HG02884 (cell line): ENCODE results near the gene FERMT2.

Source experiments
- ATAC-seq: cut with Tn5 transposase; IDR thresholded peaks from one replicate; pipeline ENCODE4 v1.9.1; 2021; ENCODE audit warnings: mild to moderate bottlenecking, moderate library complexity; ENCODE audit not compliant: unreplicated experiment

FERMT2 gene

DNA sequence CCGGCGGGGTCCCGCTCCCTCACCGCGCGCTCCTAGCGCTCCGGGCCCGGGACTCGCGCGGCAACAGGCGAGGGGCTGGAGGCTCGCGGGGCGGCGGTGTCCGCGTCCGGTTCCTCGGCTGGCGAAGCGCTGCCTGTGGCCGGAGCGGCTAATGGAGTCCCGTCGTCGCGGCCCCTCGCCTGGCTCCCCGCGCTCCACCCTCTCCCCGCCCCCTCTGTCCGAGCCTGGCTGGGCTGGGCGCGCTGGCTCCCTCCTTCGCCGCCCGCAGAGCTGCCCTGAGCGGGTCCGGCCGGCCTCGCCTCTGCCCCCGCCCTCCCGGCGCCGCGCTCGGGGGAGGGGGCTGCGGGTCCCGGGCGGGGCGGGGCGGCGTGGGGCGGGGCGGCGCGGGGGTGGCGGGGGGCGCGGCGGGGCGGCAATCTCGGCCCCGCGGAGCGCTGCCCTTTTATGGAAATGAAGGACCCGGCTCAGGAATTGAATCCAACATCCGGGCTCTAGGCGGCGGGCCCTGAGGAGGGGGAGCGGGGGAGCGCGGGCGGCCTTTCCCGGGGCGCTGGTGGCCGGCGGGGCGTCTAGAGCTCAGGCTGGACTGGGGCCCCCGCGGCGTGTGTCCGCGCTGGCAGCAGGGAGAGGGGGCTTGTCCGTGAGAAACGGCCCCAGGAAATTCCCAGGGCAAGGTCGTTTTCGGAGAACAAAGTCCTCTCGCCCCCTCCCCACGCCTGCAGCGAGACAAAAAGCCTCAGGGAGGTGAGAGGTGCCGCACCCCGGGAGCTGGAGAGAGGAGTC, at the start of gene FERMT2:
Gene FERMT2, minus strand, starts transcription at position 153 of the 783 bp plus-strand sequence. CDS start 482 bp downstream, outside the sequence.
- ATAC-seq = peak; percentile 34

GRCh38 chr14:52998376-52999015, 47.6 kb upstream of the FERMT2 start:
- ATAC-seq = no peak

DNA sequence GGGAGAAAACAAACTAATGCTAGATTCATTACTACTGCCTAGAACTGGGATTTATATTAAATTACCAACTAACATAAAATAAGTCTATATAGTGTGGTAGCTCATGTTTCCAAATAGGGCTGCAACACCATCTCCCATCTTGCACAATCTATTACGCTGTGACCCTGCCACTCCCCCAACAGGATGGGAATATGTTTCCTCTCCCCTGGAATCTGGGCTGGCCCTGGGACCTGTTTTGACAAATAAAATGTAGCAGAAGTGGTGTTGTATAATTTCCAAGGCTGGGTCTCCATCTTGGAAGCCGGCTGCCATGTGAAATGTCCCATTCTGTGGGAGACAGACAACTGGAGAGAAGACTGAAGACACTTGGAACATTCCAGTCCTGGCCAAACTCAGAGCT, 45.6 kb upstream of the FERMT2 start:
- no peak for ATAC-seq

DNA sequence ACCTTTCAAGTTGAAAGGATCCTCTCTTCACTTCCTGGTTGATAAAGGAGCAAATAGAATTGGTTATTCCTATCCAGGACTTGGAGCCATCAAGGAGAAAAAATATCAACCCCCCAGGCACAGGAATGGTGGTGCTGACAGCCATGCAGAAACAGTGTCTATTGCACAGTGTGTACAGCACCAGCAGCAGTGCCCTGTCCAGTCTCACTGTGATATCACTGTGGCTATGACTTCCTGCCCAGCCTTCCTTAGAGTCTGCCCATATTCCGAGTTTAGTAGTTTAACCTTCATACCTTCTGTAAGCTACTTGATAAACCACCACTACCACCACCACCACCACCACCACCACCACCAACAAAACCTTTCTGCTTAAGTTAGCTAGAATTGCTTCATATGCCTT, 45.1 kb upstream of the FERMT2 start:
- no peak for ATAC-seq

- ATAC-seq = no peak
Observed at GRCh38 chr14:52992236-52992870, 41.5 kb upstream of the FERMT2 start.

DNA sequence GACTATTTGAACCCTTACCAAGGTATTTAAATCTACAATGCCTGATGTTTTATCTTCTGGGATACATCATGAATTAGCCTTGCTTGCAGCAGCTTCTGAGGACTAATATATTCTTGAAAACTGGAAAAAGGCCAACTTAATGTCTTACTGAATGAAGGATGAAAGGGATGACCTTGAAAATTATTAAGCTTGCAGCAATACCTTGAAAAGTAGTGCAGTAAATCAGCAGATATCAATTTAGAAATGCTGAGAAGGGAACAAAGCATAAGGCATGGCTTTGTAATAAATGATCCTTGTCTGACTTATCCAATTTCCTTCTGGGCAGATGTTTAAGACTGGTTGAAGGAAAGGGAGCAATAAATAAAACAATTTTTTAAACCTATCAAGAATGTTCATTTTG, 37.3 kb upstream of the FERMT2 start:
- no peak for ATAC-seq

DNA sequence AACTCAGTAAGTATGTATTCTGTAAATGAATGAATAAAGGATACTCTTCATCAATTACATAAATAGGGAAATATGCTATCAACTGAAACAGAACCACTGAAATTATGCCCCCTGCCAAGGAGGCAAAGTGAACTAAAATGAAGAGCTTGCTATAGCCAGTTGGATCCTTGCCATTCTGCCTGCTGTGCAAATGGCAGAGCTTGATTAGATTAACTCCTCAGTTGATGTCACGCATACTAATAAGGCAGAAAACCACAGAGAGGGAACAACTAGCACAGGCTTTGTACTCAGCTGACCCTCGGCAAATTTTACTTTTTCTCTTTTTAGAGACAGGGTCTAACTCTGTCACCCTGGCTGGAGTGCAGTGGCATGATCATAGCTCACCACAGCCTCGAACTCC, 36.7 kb upstream of the FERMT2 start:
- no peak for ATAC-seq

DNA sequence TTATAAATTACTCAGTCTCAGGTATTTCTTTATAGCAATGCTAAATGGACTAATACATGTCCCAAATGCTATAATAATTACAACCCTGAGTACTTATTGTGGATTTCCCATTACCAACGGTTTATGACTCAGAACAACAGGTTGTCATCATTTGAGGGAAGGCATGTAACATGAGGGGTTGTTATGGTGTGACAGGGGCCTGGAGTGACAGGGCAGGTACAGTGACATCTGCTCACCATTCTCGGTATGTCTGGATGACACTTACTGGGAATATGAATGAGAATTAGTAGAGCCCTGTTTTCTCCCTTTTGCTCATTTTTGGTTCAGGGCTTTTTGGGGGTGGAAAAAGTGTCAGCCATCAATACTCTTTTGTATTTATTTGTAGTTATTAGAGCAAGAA, 36.2 kb upstream of the FERMT2 start:
- no peak for ATAC-seq

GRCh38 chr14:52977798-52978197, 26.9 kb upstream of the FERMT2 start:
- no peak for ATAC-seq

- ATAC-seq = no peak
Observed at GRCh38 chr14:52974406-52974805, 23.6 kb upstream of the FERMT2 start.

DNA sequence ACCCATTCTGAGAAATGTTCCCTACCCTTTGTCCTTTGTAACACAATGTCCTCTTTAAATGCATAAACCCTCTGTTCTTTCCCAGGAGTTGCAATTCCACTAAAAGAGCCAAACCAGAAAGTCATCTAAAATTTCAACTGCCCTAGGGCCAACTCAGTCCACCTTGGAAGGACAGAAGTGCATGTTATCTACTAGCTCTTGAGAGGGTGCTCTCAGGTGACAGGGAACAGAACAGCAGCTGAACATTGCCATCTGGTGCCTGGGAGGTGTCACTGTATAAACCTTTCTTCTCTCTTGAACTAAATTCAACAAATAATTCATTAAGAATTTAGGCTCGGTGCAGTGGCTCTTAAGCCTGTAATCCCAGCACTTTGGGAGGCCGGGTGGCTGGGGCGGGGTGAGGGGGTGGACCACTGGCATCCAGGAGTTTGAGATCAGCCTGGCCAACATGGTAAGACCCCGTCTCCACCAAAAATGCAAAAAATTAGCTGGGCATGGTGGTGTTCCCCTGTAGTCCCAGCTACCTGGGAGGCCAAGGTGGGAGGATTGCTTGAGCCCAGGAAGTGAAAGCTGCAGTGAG, 10.3 kb upstream of the FERMT2 start:
- peak; percentile 69 for ATAC-seq

- ATAC-seq = no peak
Observed at GRCh38 chr14:52960627-52961026, 9.8 kb upstream of the FERMT2 start.

DNA sequence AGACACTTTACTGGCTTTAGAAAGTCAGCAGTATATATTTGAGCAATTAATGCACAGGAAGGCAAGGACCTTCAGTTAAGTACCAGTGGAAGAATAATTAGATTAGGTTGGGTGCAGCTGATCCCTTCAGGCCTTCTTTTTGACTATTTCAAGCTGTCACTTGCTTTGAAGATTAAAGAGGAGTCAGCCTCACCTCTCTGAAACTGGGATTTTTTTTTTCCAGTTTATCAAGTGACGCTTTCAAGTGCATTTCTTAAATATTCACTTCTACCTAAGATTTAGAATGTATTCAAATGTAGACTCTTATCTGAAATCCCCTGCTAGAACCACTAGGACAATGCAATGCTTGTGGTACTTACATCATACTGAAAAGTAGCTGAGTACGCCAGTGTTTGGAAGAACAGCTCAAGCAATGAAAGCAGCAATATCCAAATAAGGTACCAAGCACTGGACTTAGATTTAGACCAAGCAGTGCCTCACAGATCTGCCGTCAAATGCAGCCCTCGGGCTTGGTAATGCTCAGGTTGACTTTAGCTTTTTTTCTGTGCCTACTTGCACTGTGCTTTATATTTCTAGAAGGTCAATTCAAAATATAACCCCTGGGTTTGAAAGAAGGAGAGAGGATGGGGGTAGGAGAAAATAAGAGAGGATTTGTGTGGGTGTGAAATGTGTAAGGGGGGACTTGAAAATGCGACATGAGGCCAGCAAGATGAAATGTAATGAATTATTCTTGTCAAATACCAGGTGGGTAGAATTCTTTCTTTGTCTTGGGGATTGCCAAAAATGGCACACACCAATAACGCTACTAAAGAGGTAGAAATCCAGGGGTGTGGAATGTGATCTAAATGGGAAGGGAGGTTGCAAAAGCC, 3.7 kb upstream of the FERMT2 start:
- no peak for ATAC-seq

- no peak for ATAC-seq
Observed at GRCh38 chr14:52951681-52952554, 1.1 kb upstream of the FERMT2 start.

- peak; percentile 35 for ATAC-seq
Observed at GRCh38 chr14:52950410-52950897, 396 bp downstream of the FERMT2 start.

DNA sequence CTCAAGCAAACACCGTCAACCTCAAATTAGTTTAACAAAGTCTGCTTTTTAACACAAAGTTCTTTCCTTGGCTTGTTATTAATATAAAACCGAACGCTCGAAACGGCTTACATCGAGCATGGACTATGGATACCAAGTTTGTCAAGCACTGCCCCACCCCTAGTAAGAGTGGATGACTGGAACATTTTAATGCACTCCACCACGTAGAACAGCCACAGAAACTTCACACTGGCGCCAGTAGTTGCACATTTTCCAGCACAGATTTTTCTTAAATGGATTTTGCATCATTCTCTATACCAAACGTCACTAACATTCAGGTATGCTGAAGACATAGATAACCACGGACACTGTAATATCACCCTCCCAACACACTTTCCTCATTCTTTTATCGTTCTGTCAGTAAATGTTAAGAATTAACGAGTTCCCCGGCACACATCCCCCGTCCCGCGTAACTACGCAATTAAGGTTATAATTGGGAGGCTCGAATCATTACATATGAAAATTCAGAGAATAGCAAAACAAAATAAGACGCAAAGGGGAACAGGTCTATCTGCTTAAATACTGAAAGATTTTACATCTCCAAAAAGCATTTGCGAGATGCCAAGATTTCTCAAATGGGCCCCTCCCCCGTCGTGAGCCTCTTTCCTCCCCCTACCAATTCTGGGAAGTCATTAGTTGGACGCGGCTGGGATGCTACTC, 990 bp downstream of the FERMT2 start:
- no peak for ATAC-seq

DNA sequence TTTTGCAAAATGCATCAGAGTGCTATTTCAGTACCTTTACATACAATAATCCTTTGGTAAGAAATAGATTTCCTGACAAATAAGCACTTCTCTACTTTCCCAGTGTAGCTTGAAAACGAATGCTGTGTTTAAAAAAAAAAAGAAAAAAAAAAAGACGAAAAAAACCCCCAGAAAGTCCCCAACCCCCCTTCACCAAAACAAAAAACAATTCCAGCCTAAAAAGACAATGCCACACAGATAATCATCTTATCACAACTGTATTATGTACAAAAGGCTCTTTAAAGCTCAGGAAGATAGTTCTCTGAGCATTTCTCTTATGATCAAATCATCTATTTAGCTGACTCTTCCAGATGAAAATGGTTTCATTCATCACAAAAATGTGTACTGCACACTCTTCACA, 1.6 kb downstream of the FERMT2 start:
- ATAC-seq = no peak

- no peak for ATAC-seq
Observed at GRCh38 chr14:52948836-52949235, 2.0 kb downstream of the FERMT2 start.

- ATAC-seq = no peak
Observed at GRCh38 chr14:52948039-52948438, 2.8 kb downstream of the FERMT2 start.
